ENCODE results near the gene MRPL4. TPM values are rescaled to one million over a fixed set of nuclear protein-coding genes. Genes with fewer than 3 reads are reported as not detected.

MRPL4 gene
- total RNA-seq, 1 experiment from 2014 or later, result 112 TPM

GRCh38 chr19:10211061-10211460, 41.0 kb upstream of the MRPL4 start:
- no peak overlapping the region for H3K4me3 ChIP-seq (ENCODE audit: low read depth, low read length, poor library complexity, severe bottlenecking)
- POLR2A ChIA-PET (ENCODE audit: low non-redundant PET), result no interaction called here
- CTCF ChIA-PET, result no interaction called here
- no TSS peak for BruUV-seq (replicated peaks)
- H3K27me3 ChIP-seq (replicated peaks; ENCODE audit: insufficient read depth, low read depth, low read length, poor library complexity), result no peaks in the 10 kb centered on the region
- intact Hi-C loops (cut with micrococcal nuclease; ENCODE audit: unreplicated experiment), result no loop called here
- H3K4me1 ChIP-seq (ENCODE audit: insufficient read depth, low read length, poor library complexity, severe bottlenecking), result no peaks in the 10 kb centered on the region
- DNase-seq (ENCODE audit: low spot score), result no peak
- H3K36me3 ChIP-seq (ENCODE audit: insufficient read depth, low read length, poor library complexity, severe bottlenecking), result no peaks in the 10 kb centered on the region
- no peak overlapping the region for H3K27ac ChIP-seq (ENCODE audit: low read depth, low read length, poor library complexity, severe bottlenecking)
- no peaks in the 10 kb centered on the region for H3K9me3 ChIP-seq (ENCODE audit: low read depth, low read length, poor library complexity, severe bottlenecking)
- TF ChIP-seq EZH2 (IDR thresholded peaks at IDR 0.05; ENCODE audit: borderline replicate concordance, low read depth, low read length, poor library complexity, severe bottlenecking) (no peak), CTCF (conservative IDR thresholded peaks at IDR 0.05; ENCODE audit: low read depth, low read length) (no peak)

GRCh38 chr19:10211691-10212090, 40.3 kb upstream of the MRPL4 start:
- H3K27ac ChIP-seq (ENCODE audit: low read depth, low read length, poor library complexity, severe bottlenecking), result no peak overlapping the region
- H3K27me3 ChIP-seq (replicated peaks; ENCODE audit: insufficient read depth, low read depth, low read length, poor library complexity), result no peaks in the 10 kb centered on the region
- no peaks in the 10 kb centered on the region for H3K9me3 ChIP-seq (ENCODE audit: low read depth, low read length, poor library complexity, severe bottlenecking)
- no peaks in the 10 kb centered on the region for H3K4me1 ChIP-seq (ENCODE audit: insufficient read depth, low read length, poor library complexity, severe bottlenecking)
- no peak for TF ChIP-seq EZH2 (IDR thresholded peaks at IDR 0.05; ENCODE audit: borderline replicate concordance, low read depth, low read length, poor library complexity, severe bottlenecking)
- no peak for TF ChIP-seq CTCF (conservative IDR thresholded peaks at IDR 0.05; ENCODE audit: low read depth, low read length)
- POLR2A ChIA-PET (ENCODE audit: low non-redundant PET), result no interaction called here
- no peaks in the 10 kb centered on the region for H3K36me3 ChIP-seq (ENCODE audit: insufficient read depth, low read length, poor library complexity, severe bottlenecking)
- intact Hi-C loops (cut with micrococcal nuclease; ENCODE audit: unreplicated experiment), result no loop called here
- CTCF ChIA-PET, result no interaction called here
- no TSS peak for BruUV-seq (replicated peaks)
- H3K4me3 ChIP-seq (ENCODE audit: low read depth, low read length, poor library complexity, severe bottlenecking), result no peak overlapping the region
- DNase-seq (ENCODE audit: low spot score), result no peak

- H3K36me3 ChIP-seq (ENCODE audit: insufficient read depth, low read length, poor library complexity, severe bottlenecking), result no peaks in the 10 kb centered on the region
- no TSS peak for BruUV-seq (replicated peaks)
- no peak for DNase-seq (ENCODE audit: low spot score)
- no peak overlapping the region for H3K4me3 ChIP-seq (ENCODE audit: low read depth, low read length, poor library complexity, severe bottlenecking)
- intact Hi-C loops (cut with micrococcal nuclease; ENCODE audit: unreplicated experiment), result no loop called here
- H3K27me3 ChIP-seq (replicated peaks; ENCODE audit: insufficient read depth, low read depth, low read length, poor library complexity), result no peaks in the 10 kb centered on the region
- TF ChIP-seq EZH2 (IDR thresholded peaks at IDR 0.05; ENCODE audit: borderline replicate concordance, low read depth, low read length, poor library complexity, severe bottlenecking), result no peak
- no peak for TF ChIP-seq CTCF (conservative IDR thresholded peaks at IDR 0.05; ENCODE audit: low read depth, low read length)
- H3K27ac ChIP-seq (ENCODE audit: low read depth, low read length, poor library complexity, severe bottlenecking), result no peak overlapping the region
- POLR2A ChIA-PET (ENCODE audit: low non-redundant PET), result no interaction called here
- H3K4me1 ChIP-seq (ENCODE audit: insufficient read depth, low read length, poor library complexity, severe bottlenecking), result no peaks in the 10 kb centered on the region
- H3K9me3 ChIP-seq (ENCODE audit: low read depth, low read length, poor library complexity, severe bottlenecking), result no peaks in the 10 kb centered on the region
- CTCF ChIA-PET, result no interaction called here
Observed at GRCh38 chr19:10214784-10215183, 37.2 kb upstream of the MRPL4 start.

Data from A673 (cell line).